ENCODE results near the gene NKX1-1.

NKX1-1 gene

GRCh38 chr4:1406394-1406980 is at the start of gene NKX1-1:
Gene NKX1-1, minus strand, starts transcription at chr4:1406442. Its CDS starts 0 bp downstream, at chr4:1406442.
- TF ChIP-seq GATA2 (IDR thresholded peaks at IDR 0.05; ENCODE audit: low read depth, low read length) (no peak), GATA3 (IDR thresholded peaks at IDR 0.05; ENCODE audit: low read depth, low read length) (no peak)

- TF ChIP-seq GATA2 (IDR thresholded peaks at IDR 0.05; ENCODE audit: low read depth, low read length) (no peak), GATA3 (IDR thresholded peaks at IDR 0.05; ENCODE audit: low read depth, low read length) (no peak)
Measured at GRCh38 chr4:1453731-1454130, 47.5 kb upstream of the NKX1-1 start.

GRCh38 chr4:1452431-1453051 is 46.3 kb upstream of the NKX1-1 start:
- no peak for TF ChIP-seq GATA3 (IDR thresholded peaks at IDR 0.05; ENCODE audit: low read depth, low read length)
- TF ChIP-seq GATA2 (IDR thresholded peaks at IDR 0.05; ENCODE audit: low read depth, low read length): no peak

GRCh38 chr4:1451752-1452122 is 45.5 kb upstream of the NKX1-1 start:
- TF ChIP-seq GATA3 (IDR thresholded peaks at IDR 0.05; ENCODE audit: low read depth, low read length): no peak
- no peak for TF ChIP-seq GATA2 (IDR thresholded peaks at IDR 0.05; ENCODE audit: low read depth, low read length)

DNA sequence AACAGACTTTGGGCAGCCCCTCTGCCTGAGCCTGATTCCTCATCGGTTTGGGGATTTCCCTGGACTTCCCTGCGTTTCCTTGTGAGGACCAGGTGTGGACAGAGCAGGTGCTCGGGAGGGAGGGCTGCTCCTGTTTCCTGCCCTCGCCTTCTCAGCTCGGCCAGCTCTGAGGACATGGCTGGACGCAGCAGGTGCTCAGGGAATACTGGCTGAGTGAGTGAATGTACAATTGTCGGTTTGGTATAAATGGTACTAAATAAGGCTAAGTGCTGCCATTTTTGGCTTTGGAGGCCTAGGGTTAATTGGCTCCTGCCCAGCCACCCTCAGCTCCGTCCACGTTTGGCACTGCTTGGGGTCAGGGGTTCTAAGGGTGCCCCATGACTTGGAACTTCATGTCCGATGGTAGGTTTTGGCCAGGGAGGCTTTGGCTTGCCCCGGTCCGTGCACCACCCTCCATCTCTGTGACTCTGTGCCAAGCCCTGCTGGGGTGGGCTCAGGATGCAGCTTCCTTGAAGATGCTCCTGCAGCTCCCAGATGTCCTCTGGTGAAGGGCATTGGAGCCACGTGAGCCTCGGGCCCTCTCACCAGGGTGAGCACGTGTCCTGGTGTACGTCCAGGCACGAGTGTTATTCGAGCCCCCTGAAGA is 45.0 kb upstream of the NKX1-1 start:
- TF ChIP-seq GATA2 (IDR thresholded peaks at IDR 0.05; ENCODE audit: low read depth, low read length) (no peak), GATA3 (IDR thresholded peaks at IDR 0.05; ENCODE audit: low read depth, low read length) (no peak)

GRCh38 chr4:1449833-1450741 is 43.8 kb upstream of the NKX1-1 start:
- TF ChIP-seq GATA2 (IDR thresholded peaks at IDR 0.05; ENCODE audit: low read depth, low read length) (no peak), GATA3 (IDR thresholded peaks at IDR 0.05; ENCODE audit: low read depth, low read length) (no peak)

GRCh38 chr4:1449475-1449832 is 43.2 kb upstream of the NKX1-1 start:
- TF ChIP-seq GATA2 (IDR thresholded peaks at IDR 0.05; ENCODE audit: low read depth, low read length): no peak
- TF ChIP-seq GATA3 (IDR thresholded peaks at IDR 0.05; ENCODE audit: low read depth, low read length): no peak

GRCh38 chr4:1448589-1449420 is 42.6 kb upstream of the NKX1-1 start:
- TF ChIP-seq GATA3 (IDR thresholded peaks at IDR 0.05; ENCODE audit: low read depth, low read length) (no peak), GATA2 (IDR thresholded peaks at IDR 0.05; ENCODE audit: low read depth, low read length) (no peak)

- TF ChIP-seq GATA2 (IDR thresholded peaks at IDR 0.05; ENCODE audit: low read depth, low read length): no peak
- no peak for TF ChIP-seq GATA3 (IDR thresholded peaks at IDR 0.05; ENCODE audit: low read depth, low read length)
Measured at GRCh38 chr4:1447676-1448588, 41.7 kb upstream of the NKX1-1 start.

GRCh38 chr4:1446502-1447386 is 40.5 kb upstream of the NKX1-1 start:
- TF ChIP-seq GATA3 (IDR thresholded peaks at IDR 0.05; ENCODE audit: low read depth, low read length) (no peak), GATA2 (IDR thresholded peaks at IDR 0.05; ENCODE audit: low read depth, low read length) (no peak)

GRCh38 chr4:1445716-1446445 is 39.6 kb upstream of the NKX1-1 start:
- TF ChIP-seq GATA2 (IDR thresholded peaks at IDR 0.05; ENCODE audit: low read depth, low read length): no peak
- TF ChIP-seq GATA3 (IDR thresholded peaks at IDR 0.05; ENCODE audit: low read depth, low read length): no peak

Measured in SH-SY5Y (cell line).